Stomach (tissue), 9 donors: ENCODE measurements around the gene SDR42E2. TPM values are rescaled to one million over a fixed set of nuclear protein-coding genes. Genes with fewer than 3 reads are reported as not detected.
"Not testable (repeated sequence)": the region's sequence is repeated elsewhere in the genome, so short reads cannot be mapped to it uniquely, and the experiment has no call there.

Experiments
- DNase-seq, 2 donors: peaks; one replicate each; pipeline versions ENCODE4 v3.0.0 to v3.0.0-alpha.2; 2013 to 2019
- H3K27ac ChIP-seq, 5 donors: fragments of 200-600 bp in 4 of 5; sonication (generic) in 4 of 5; one replicate each; pipeline ENCODE4 v1.5.1; 2013 to 2019; ENCODE audit warnings: mild to moderate bottlenecking in 1 of 5, moderate library complexity in 1 of 5
- H3K27me3 ChIP-seq, 3 donors: fragments of 200-600 bp; sonication (generic); one replicate each; pipeline ENCODE4 v1.5.1; 2017 to 2019; ENCODE audit warnings: mixed run types in 1 of 3
- H3K36me3 ChIP-seq, 4 donors: fragments of 200-600 bp; sonication (generic); 1 replicate in 3 of 4; 2 replicates in 1 of 4; pipeline ENCODE4 v1.5.1; 2016 to 2019
- H3K4me1 ChIP-seq, 4 donors: fragments of 200-600 bp; sonication (generic); one replicate each; pipeline ENCODE4 v1.5.1; 2016 to 2019
- H3K4me3 ChIP-seq, 4 donors: fragments of 200-600 bp; sonication (generic) in 3 of 4; one replicate each; pipeline ENCODE4 v1.5.1; 2016 to 2019; ENCODE audit warnings: mild to moderate bottlenecking in 1 of 4
- H3K9me3 ChIP-seq, 4 donors: fragments of 200-600 bp; sonication (generic); one replicate each; pipeline ENCODE4 v1.5.1; 2016 to 2019
- EP300 ChIP-seq: sonication (generic); formaldehyde crosslinking; IDR thresholded peaks from one replicate; pipeline ENCODE4 v1.6.1; 2017; ENCODE audit warnings: antibody characterized with exemption
- POLR2A ChIP-seq, 4 donors: fragments of 450-650 bp; IDR thresholded peaks; one replicate each; pipeline ENCODE4 v1.6.1; 2016; ENCODE audit warnings: antibody characterized with exemption in 4 of 4, control low read depth in 2 of 4, mild to moderate bottlenecking in 1 of 4, moderate library complexity in 1 of 4
- POLR2AphosphoS5 ChIP-seq, 3 donors: sonication (generic); formaldehyde crosslinking; IDR thresholded peaks; one replicate each; pipeline ENCODE4 v1.6.1; 2016; ENCODE audit warnings: antibody characterized with exemption in 3 of 3
- WGBS, 5 donors: extraction: QIAGEN DNeasy Blood & Tissue Kit in 3 of 5; methylation state at CpG; one replicate each; pipeline versions ENCODE4 v1.1.5 to v1.1.7; 2013 to 2018; 5-methylcytosine and 5-hydroxymethylcytosine counted together
- intact Hi-C: fragments of 100-400 bp; cut with DNase I; formaldehyde crosslinking; loops from one replicate; pipeline ENCODE4 v1.15.1; 2023; ENCODE audit warnings: low total_unique reads
- polyA plus RNA-seq, 3 donors: library from polyadenylated mRNA; stranded (reverse); fragments of 200-250 nt; gene quantifications; one replicate each; pipeline ENCODE4 v1.2.3, GENCODE V29; 2013
- total RNA-seq, 5 donors: library from RNA; depleted of rRNA; stranded (reverse); fragments of >200 nt; gene quantifications; one replicate each; pipeline versions ENCODE4 v1.1.0 to v1.2.3, GENCODE V29; 2014 to 2016
- TF ChIP-seq, protein P1 (sequence below), 7 experiments: fragments of 450-650 bp in 4 of 7; fragments of 200-600 bp in 3 of 7; sonication (generic) in 3 of 7; IDR thresholded peaks; one replicate each; pipeline ENCODE4 v1.5.1; 2016 to 2019; ENCODE audit warnings: antibody characterized with exemption in 7 of 7, control low read depth in 2 of 7, mild to moderate bottlenecking in 1 of 7
- donor health status: healthy with polysubstance abuse.
- donor health status: Bipolar disorder and iron deficiency.
- donor health status: healthy.

The SDR42E2 gene
- total and polyA plus RNA-seq, 8 donors = not detected

DNA sequence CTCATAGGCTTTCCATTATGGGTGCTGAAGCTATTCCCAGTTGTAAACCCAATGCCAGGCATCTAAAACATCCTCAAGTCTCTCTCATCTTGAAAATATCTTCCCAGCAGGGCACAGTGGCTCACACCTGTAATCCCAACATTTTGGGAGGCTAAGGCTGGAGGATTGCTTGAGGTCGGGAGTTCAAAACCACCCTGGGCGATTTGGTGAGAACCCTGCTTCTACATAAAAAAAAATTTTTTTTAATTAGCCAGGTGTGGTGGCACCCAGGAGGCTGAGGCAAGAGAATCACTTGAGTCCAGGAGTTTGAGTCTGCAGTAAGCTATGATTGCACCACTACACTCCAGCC lies 30.7 kb downstream of the SDR42E2 start:
- WGBS, 5 donors = 84 to 96% (median 91%) methylated on average over 2 of the region's 2 CpGs
- TF ChIP-seq POLR2AphosphoS5 (IDR thresholded peaks at IDR 0.05) (no peak), POLR2A (IDR thresholded peaks at IDR 0.05) (no peak), EP300 (no peak)
- TF ChIP-seq, protein P1, sequence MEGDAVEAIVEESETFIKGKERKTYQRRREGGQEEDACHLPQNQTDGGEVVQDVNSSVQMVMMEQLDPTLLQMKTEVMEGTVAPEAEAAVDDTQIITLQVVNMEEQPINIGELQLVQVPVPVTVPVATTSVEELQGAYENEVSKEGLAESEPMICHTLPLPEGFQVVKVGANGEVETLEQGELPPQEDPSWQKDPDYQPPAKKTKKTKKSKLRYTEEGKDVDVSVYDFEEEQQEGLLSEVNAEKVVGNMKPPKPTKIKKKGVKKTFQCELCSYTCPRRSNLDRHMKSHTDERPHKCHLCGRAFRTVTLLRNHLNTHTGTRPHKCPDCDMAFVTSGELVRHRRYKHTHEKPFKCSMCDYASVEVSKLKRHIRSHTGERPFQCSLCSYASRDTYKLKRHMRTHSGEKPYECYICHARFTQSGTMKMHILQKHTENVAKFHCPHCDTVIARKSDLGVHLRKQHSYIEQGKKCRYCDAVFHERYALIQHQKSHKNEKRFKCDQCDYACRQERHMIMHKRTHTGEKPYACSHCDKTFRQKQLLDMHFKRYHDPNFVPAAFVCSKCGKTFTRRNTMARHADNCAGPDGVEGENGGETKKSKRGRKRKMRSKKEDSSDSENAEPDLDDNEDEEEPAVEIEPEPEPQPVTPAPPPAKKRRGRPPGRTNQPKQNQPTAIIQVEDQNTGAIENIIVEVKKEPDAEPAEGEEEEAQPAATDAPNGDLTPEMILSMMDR (IDR thresholded peaks at IDR 0.05) = no peak
- no peak overlapping the region for H3K4me3 ChIP-seq

GRCh38 chr16:22194707-22195444 lies 32.6 kb downstream of the SDR42E2 start:
- H3K36me3 ChIP-seq = no peaks in the 10 kb centered on the region
- H3K27me3 ChIP-seq = no peaks in the 10 kb centered on the region
- 71 to 78% (median 77%) methylated on average over 9 of the region's 9 CpGs for WGBS, 5 donors
- intact Hi-C loops = no loop called here
- DNase-seq = peak in 1 of 2 donors; percentile 36
- H3K4me3 ChIP-seq = no peak overlapping the region
- peak overlapping the region; percentile 16 to 98 (median 76) for H3K27ac ChIP-seq
- TF ChIP-seq, protein P1 (IDR thresholded peaks at IDR 0.05) = no peak
- TF ChIP-seq EP300 (no peak), POLR2AphosphoS5 (IDR thresholded peaks at IDR 0.05) (no peak), POLR2A (IDR thresholded peaks at IDR 0.05) (no peak)
- H3K9me3 ChIP-seq = no peaks in the 10 kb centered on the region
- peaks cover 21 to 50% (median 49%) of the 10 kb centered on the region in 4 donors for H3K4me1 ChIP-seq

More for the DNA sequence above, 30.7 kb downstream of the SDR42E2 start:
- Histone ChIP-seq H3K9me3 (no peaks in the 10 kb centered on the region), H3K27me3 (no peaks in the 10 kb centered on the region), H3K4me1 (peaks cover 39 to 58% (median 52%) of the 10 kb centered on the region in 4 donors), H3K36me3 (no peaks in the 10 kb centered on the region), H3K27ac (peak overlapping the region; percentile 34 to 98 (median 98))
- intact Hi-C loops = no loop called here
- DNase-seq = no peak

DNA sequence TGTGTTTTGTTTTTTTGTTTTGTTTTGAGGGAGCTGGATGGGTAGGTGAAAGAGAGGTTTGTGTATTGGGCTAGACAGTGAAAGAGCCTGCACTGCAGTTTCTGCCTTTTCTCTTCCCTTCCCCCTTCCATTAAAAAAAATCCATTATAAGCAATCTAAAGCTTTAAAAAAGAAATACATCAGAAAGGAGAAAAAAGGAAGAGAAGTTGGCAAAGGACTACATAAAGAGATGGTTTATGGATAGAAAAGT lies 33.1 kb downstream of the SDR42E2 start:
- Histone ChIP-seq H3K36me3 (no peaks in the 10 kb centered on the region), H3K27ac (peak overlapping the region; percentile 65 to 98 (median 76)), H3K9me3 (no peaks in the 10 kb centered on the region), H3K27me3 (no peaks in the 10 kb centered on the region), H3K4me1 (peaks cover 18 to 51% (median 48%) of the 10 kb centered on the region in 4 donors), H3K4me3 (peak overlapping the region in 3 of 4 donors; percentile 47 to 60 (median 52))
- DNase-seq = no peak
- TF ChIP-seq EP300 = no peak
- TF ChIP-seq POLR2AphosphoS5 (IDR thresholded peaks at IDR 0.05) = no peak
- no peak for TF ChIP-seq POLR2A (IDR thresholded peaks at IDR 0.05)
- TF ChIP-seq, protein P1 (IDR thresholded peaks at IDR 0.05) = no peak
- intact Hi-C loops = no loop called here

DNA sequence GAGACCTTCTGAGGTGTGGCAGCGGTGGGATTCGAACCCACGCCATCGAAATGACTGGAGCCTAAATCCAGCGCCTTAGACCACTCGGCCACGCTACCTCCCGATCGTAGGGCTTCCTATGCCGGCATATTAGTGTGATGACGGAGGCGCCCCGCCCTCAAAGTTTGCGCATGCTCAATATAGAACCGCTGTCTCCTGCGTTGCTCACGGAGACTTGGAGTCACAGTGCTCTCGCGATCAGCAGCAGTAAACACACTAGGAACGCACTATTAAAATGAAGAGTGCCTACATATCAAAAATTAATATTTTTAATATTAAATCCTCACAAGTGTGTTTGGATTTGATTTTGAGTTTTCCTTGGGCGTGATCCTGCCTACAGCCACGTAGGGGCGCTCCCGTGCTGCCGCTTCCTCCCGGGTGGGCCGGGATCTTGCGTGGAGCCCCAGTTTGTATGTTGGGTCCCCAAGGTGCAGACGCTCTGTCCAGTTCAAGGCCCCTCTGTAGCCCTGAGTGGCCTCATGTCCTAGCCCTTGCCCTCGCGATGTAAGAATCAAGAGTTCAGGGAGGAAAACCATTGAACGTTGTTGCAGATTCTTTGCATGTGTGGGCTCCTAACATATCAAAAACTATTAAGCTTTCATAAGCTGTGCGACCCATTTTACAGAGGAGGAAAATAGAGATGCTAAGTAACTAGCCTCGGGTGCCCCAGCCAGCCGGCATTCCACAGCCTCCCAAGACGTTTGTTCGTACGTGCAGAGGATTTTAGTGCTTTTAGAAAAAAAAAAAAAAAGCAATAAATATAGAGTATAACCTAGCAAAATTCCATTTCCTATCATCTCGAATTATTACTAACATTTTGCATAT lies 33.6 kb downstream of the SDR42E2 start:
- H3K9me3 ChIP-seq = no peaks in the 10 kb centered on the region
- H3K36me3 ChIP-seq = no peaks in the 10 kb centered on the region
- H3K4me1 ChIP-seq = peaks cover 18 to 51% (median 48%) of the 10 kb centered on the region in 4 donors
- peak overlapping the region; percentile 65 to 98 (median 76) for H3K27ac ChIP-seq
- peak; percentile 94 to 97 for DNase-seq
- H3K27me3 ChIP-seq = no peaks in the 10 kb centered on the region
- TF ChIP-seq, protein P1 (IDR thresholded peaks at IDR 0.05) = peak in 5 of 7 experiments; percentile 76 to 88 (median 82)
- no peak for TF ChIP-seq POLR2A (IDR thresholded peaks at IDR 0.05)
- peak; percentile 43 to 86 (median 54) for TF ChIP-seq POLR2AphosphoS5 (IDR thresholded peaks at IDR 0.05)
- 1 to 2% (median 2%) methylated on average over 38 to 39 of the region's 39 CpGs for WGBS, 5 donors
- peak overlapping the region; percentile 47 to 60 (median 51) for H3K4me3 ChIP-seq
- intact Hi-C loops = no loop called here

- peak overlapping the region in 3 of 4 donors; percentile 47 to 60 (median 52) for H3K4me3 ChIP-seq
- DNase-seq, H3K9me3 ChIP-seq, H3K27me3 ChIP-seq, H3K36me3 ChIP-seq, intact Hi-C loops: not testable (repeated sequence)
- WGBS, 5 donors = 35 to 44% (median 40%) methylated on average over 20 of the region's 20 CpGs
- H3K27ac ChIP-seq = peak overlapping the region in 2 of 5 donors; percentile 81 to 98
- H3K4me1 ChIP-seq = peaks cover 18 to 51% (median 45%) of the 10 kb centered on the region in 4 donors
These were observed 34.4 kb downstream of the SDR42E2 start for GRCh38 chr16:22196559-22197168.
